A673 (cell line): Measurements from ENCODE around the gene SF3B6. TPM values are rescaled to one million over a fixed set of nuclear protein-coding genes. Genes with fewer than 3 reads are reported as not detected.
A peak's percentile ranks its signal among the peaks of the same experiment; 100 is the strongest.

Experiments used
- BruUV-seq: library from RNA; stranded (reverse); fragments of 400-500 nt; replicated peaks from 2 replicates; lab custom pipeline; 2021; lab: Mats Ljungman, UMichigan
- CTCF ChIA-PET: fragments of 300-600 bp; sonication (Branson Sonifier 250); formaldehyde crosslinking; loops from one replicate; lab custom pipeline; 2022; ENCODE audit warnings: antibody characterized with exemption; lab: Charles Lee
- POLR2A ChIA-PET: fragments of 300-600 bp; sonication (Branson Sonifier 250); formaldehyde crosslinking; loops from one replicate; lab custom pipeline; 2022; ENCODE audit warnings: antibody characterized with exemption; ENCODE audit not compliant: low non-redundant PET; lab: Charles Lee
- DNase-seq: peaks from one replicate; pipeline ENCODE4 v3.0.0-alpha.2; 2015; ENCODE audit warnings: low spot score
- H3K27ac ChIP-seq: fragments of 200-600 bp; sonication (generic); 2 replicates; pipeline ENCODE4 v1.5.1; 2016; ENCODE audit warnings: mixed run types, low read depth, mild to moderate bottlenecking, mixed read lengths, antibody characterized with exemption, low read length; ENCODE audit not compliant: poor library complexity, severe bottlenecking
- H3K27me3 ChIP-seq: fragments of 200-600 bp; sonication (generic); replicated peaks from 2 replicates; pipeline ENCODE4 v1.6.1; 2017; ENCODE audit warnings: mixed run types, low read depth, mild to moderate bottlenecking, mixed read lengths, antibody characterized with exemption, low read length; ENCODE audit not compliant: insufficient read depth, poor library complexity
- H3K36me3 ChIP-seq: fragments of 200-600 bp; sonication (generic); 2 replicates; pipeline ENCODE4 v1.6.1; 2016; ENCODE audit warnings: mixed run types, mild to moderate bottlenecking, mixed read lengths, antibody characterized with exemption, low read length; ENCODE audit not compliant: insufficient read depth, poor library complexity, severe bottlenecking
- H3K4me1 ChIP-seq: fragments of 200-600 bp; sonication (generic); 2 replicates; pipeline ENCODE4 v1.6.1; 2017; ENCODE audit warnings: mixed run types, mild to moderate bottlenecking, mixed read lengths, antibody characterized with exemption, low read length; ENCODE audit not compliant: insufficient read depth, poor library complexity, severe bottlenecking
- H3K4me3 ChIP-seq: fragments of 200-600 bp; sonication (generic); 2 replicates; pipeline ENCODE4 v1.5.1; 2016; ENCODE audit warnings: low read depth, mixed run types, mild to moderate bottlenecking, mixed read lengths, low read length; ENCODE audit not compliant: poor library complexity, severe bottlenecking
- H3K9me3 ChIP-seq: fragments of 200-600 bp; sonication (generic); 2 replicates; pipeline ENCODE4 v1.6.1; 2016; ENCODE audit warnings: mixed run types, low read depth, mild to moderate bottlenecking, mixed read lengths, antibody characterized with exemption, low read length; ENCODE audit not compliant: poor library complexity, severe bottlenecking
- CTCF ChIP-seq: fragments of 300-800, 200-600 bp; sonication (generic); conservative IDR thresholded peaks from 2 replicates; pipeline ENCODE4 v1.5.1; 2017; ENCODE audit warnings: low read depth, mild to moderate bottlenecking, antibody characterized with exemption, low read length, moderate library complexity, mixed read lengths
- EZH2 ChIP-seq: fragments of 200-600 bp; sonication (generic); IDR thresholded peaks from 2 replicates; pipeline ENCODE4 v1.6.1; 2017; ENCODE audit warnings: borderline replicate concordance, low read depth, mild to moderate bottlenecking, mixed read lengths, antibody characterized with exemption, low read length; ENCODE audit not compliant: poor library complexity, severe bottlenecking
- intact Hi-C: fragments of 100-400 bp; cut with micrococcal nuclease; formaldehyde crosslinking; loops from one replicate; pipeline ENCODE4 v1.10.0; 2022; ENCODE audit not compliant: unreplicated experiment
- total RNA-seq: library from RNA; stranded (reverse); gene quantifications from 2 replicates; pipeline ENCODE4 v1.2.3, GENCODE V29; 2021

SF3B6 gene
- total RNA-seq, 1 experiment from 2014 or later, result 130 TPM

- no TSS peak for BruUV-seq
- CTCF ChIA-PET, result interaction anchor here (0.7 kb wide), 1 partner anchor 28 kb away, joined by 10 read pairs; no protein-coding TSS in a partner anchor
- no peak for DNase-seq
- intact Hi-C loops, result no loop called here
- H3K36me3 ChIP-seq, result no peaks in the 10 kb centered on the region
- peaks cover 15% of the 10 kb centered on the region for H3K4me1 ChIP-seq
- H3K4me3 ChIP-seq, result no peak overlapping the region
- POLR2A ChIA-PET, result no interaction called here
- no peaks in the 10 kb centered on the region for H3K27me3 ChIP-seq
- no peak for TF ChIP-seq EZH2
- no peaks in the 10 kb centered on the region for H3K9me3 ChIP-seq
- H3K27ac ChIP-seq, result no peak overlapping the region
Observed at GRCh38 chr2:24022324-24022974, 53.7 kb downstream of the SF3B6 start.

- TF ChIP-seq EZH2 (no peak), CTCF (peak; percentile 45; the same call in 1 of the 2 replicates)
- H3K4me3 ChIP-seq, result no peak overlapping the region
- peak; percentile 25 for DNase-seq
- H3K27ac ChIP-seq, result no peak overlapping the region
- H3K27me3 ChIP-seq, result no peaks in the 10 kb centered on the region
- no peaks in the 10 kb centered on the region for H3K9me3 ChIP-seq
- peaks cover 10% of the 10 kb centered on the region for H3K4me1 ChIP-seq
- H3K36me3 ChIP-seq, result no peaks in the 10 kb centered on the region
- BruUV-seq, result no TSS peak
- CTCF ChIA-PET, result no interaction called here
- POLR2A ChIA-PET, result no interaction called here
- intact Hi-C loops, result no loop called here
Observed at GRCh38 chr2:24021122-24021998, 54.8 kb downstream of the SF3B6 start.

- Histone ChIP-seq H3K4me1 (no peaks in the 10 kb centered on the region), H3K27me3 (no peaks in the 10 kb centered on the region), H3K4me3 (no peak overlapping the region), H3K27ac (no peak overlapping the region), H3K9me3 (no peaks in the 10 kb centered on the region), H3K36me3 (no peaks in the 10 kb centered on the region)
- TF ChIP-seq CTCF, result no peak
- TF ChIP-seq EZH2, result no peak
- ChIA-PET CTCF (no interaction called here), POLR2A (no interaction called here)
- no TSS peak for BruUV-seq
- intact Hi-C loops, result no loop called here
- no peak for DNase-seq
Observed at GRCh38 chr2:24020244-24020643, 55.9 kb downstream of the SF3B6 start.
